Inflammatory macrophage treated with lipopolysaccharide for 4 hours (primary cell): ENCODE results near the gene MAD1L1.
"Not testable (repeated sequence)": the region's sequence is repeated elsewhere in the genome, so short reads cannot be mapped to it uniquely, and the experiment has no call there.

Source experiments
- DNase-seq: peaks from one replicate; pipeline ENCODE4 v3.0.0-alpha.2; 2020

The MAD1L1 gene

DNA sequence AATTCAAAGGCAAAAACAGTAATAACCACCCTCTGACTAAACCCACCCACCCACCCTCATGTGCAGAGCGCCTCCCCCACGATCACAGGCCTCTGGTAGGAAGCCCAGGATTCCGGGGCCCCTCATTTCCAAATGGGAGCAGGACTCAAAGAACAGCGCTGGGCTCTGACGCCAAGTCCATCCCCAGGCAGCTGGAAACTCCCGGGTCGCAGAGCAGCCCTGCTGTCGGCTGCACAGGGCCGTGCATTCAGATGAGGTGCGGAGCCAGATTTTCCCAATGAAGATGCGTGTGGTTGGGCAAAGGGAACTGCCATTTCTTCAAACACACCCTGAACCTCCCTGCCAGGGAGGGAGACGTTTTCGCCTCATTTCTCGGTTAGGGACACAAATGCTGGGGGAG, 152.3 kb downstream of the MAD1L1 start:
- DNase-seq: no peak

DNA sequence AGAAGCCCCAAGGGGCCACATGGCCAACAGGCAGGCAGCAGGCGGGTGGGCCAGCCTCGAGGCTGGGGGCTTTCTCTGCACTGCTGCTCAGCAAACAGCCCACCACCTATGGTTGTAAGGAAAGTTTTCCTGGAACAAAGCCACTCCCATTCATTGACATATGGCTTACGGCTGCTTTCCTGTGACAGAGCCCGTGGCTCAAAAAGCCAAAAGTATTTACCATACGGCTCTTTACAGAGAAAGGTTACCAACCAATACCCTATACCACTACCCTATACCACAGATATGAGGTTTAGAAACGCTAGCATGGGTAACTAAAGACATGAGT, 152.7 kb downstream of the MAD1L1 start:
- DNase-seq: no peak

DNA sequence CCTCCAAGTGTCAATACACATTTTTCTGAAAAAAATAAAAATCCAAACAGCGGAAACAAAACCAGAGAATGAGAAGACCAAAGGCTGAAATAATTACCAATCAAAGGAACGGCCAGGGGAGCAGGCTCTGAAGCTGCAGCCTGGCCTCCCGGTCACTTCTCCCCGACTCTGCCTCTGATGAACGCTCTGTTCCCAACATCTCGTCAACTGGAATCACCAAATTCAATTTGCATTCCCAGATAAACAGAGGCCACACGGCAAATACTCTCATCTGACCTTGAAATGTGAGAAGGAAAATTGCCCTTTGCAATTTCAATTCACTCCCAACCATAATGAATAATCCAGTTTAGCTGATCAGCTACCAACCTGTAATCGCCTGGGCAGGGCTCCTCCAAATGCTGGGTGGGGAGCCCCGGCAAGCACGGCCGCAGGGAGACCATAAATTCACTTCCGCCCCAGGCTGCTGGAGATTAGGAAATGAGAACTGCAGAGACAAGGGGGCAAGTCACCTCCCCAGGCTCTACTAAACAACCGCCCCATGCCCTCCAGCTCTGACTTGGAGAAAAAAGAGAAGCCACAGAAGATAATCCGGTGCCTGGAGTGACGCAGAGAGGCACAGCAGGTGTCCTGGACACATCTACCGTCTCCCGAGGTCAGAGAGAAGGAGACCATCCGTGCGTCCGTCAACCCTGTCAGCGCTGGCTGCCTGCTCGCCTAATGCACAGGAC, 153.2 kb downstream of the MAD1L1 start:
- peak; percentile 18 for DNase-seq

DNA sequence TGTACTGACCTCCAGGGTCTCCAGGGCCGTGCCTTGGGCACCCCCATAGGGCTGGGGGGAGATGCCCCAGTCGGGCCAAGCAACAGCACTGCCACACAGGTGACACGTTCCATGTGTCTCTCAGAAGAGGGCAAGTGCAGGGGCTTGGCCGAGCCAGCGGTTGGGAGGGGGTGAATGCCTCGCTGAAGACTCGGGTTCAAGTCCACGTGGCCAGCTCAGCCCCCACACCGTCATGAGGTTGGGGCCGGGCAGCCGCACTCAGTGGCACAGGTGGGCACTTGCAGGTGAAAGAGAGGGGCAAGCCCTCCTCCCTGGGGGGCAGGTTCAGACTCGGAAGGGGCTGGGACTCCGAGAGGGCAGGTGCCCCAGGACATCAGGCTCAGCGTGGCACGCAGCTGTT, 153.8 kb downstream of the MAD1L1 start:
- DNase-seq: no peak

DNA sequence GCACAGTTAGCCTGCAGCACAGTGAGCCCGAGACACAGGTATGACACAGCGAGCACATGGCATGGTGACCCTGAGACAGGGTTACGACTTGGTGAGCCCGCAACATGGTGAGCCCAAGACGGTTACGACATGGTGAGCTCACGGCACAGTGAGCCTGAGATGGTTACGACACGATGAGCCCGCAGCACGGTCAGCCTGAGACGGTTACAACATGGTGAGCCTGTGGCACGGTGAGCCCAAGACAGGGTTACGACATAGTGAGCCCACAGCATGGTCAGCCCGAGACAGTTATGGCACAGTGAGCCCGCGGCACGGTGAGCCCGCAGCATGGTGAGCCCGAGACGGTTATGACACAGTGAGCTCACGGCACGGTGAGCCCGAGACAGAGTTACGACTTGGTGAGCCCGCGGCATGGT, 156.1 kb downstream of the MAD1L1 start:
- peak; percentile 77 for DNase-seq

DNA sequence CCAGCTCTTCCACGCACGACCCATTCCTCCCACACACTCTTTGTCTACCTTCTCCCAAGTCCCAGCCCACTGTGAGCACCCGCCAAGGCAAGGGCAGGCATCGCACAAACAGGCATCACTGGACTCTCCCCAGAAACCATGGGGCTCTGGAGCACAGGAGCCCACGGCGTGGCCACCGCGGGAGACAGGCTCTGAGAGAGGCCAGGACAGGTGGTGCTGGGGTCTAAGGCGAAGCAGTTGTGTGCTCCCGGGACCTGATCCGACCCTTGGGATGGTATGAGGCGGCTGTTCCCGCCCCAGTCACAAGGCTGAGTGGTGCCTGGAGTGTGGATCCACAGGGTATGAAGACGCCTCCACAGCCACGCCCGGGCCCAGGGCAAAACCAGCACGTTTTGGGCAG, 156.9 kb downstream of the MAD1L1 start:
- no peak for DNase-seq

DNA sequence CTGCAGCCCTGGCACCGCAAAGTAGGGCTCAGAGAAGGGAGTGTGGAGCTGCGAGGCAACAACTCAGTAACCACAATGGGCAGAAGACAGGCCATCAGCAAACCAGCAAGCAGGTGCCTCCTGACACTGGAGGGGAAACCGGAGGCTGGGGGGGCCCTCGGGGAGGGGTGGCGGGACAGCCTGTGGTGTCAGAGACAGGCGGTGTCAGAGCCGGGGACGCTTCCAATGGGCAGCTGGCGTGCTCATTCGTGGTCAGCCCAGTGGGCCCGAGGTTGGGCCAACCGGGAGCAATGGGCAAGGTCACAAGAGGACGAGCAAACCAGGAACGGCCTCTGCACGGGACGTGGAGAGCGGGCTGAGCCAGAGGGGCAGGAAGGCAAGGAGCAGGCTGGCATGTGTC, 158.1 kb downstream of the MAD1L1 start:
- DNase-seq: no peak

DNA sequence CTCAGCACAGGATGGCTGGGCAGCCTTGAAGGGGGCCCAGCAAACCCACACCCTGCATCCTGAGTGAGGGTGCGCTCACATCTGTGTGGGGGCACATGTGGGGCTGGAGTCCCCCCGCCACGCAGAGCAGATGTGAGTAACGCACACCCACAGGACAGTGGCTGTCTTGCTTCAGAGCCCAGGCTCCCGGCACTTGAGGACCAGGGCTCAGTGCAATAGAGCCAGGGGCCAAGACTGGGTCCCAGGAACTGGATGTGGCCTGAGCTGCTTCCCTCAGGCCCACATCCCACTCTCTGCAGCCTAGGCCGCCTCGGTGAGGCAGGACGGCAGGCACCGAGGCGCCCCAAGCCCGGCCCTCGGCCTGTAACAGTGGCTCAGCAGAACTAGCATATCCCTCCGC, 159.9 kb downstream of the MAD1L1 start:
- no peak for DNase-seq

DNA sequence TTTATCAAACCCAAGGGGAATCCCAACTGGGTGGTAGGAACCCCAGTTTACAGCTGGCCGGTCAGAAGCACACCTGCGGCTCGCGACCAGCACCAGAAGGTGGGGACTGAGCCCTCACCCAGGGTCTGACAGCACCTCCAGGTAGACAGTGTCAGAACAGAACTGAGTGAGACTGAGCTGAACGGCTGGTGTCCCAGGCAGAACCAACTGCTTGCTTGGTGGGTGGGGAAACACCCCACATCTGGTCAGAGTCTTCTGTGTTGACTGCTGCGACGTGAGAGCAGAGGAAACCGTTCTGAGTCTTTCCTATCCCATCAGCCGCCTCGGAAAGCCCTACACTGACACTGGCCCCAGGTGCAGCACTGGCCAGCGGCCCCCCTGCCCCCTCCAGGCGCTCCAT, 160.7 kb downstream of the MAD1L1 start:
- no peak for DNase-seq

DNA sequence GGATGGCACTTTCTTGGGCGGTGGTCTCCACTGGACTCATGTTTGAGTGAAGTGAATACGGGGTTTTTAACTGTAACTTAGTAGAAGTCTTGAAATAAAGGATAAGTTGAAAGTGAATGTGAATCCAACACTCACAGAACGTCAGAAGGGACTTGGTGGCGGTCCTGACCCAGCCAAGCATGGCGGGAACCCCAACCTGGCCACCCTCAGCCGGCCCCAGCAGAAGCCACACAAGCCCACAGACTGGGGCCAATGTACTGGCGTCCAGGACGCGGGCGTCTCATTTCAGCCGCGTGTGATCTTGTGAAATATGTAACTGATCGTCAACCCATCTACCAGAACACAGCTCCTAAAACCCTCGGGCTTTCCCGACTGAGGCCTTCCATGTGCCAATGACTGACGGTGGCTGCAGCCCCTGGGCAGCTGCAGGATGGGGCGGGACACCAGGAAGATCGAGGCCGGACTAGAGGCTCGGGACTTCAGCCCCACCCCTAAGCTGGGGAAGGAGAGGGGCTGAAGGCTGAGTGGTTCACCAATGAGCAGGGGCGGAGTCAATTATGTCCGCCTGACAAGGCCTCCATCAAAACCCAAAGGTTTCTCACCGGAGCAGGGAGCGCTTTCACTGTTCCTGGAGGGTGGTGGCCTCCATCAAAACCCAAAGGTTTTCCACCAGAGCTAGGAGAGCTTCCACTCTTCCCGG, 161.5 kb downstream of the MAD1L1 start:
- no peak for DNase-seq

DNA sequence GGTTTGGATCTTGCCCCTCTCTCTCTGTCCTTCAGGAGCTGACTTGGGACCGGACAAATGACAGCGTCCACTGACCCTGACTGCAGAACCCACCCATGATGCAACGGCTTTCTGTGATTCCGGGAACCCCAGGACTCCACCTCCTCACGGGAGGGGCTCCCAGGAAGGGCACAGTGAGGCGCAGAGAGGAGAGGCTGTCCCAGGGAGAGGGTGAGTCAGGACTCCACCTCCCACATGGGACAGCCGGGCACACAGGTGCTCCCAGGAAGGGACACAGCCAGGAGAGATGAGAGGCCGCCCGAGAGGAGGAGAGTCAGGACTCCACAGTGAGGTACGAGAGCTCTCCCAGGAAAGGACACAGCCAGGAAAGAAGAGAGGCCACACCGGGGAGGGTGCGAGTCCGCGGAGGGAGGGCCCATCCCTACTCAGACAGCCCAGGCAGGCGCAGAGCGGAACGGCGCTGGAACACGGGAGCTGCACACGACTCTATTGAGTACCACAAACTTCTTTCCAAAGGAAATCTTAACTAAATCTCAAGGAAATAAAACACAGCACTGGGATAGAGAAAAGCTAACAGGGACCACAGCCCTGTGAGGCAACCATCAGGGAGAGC, 162.5 kb downstream of the MAD1L1 start:
- DNase-seq: no peak

DNA sequence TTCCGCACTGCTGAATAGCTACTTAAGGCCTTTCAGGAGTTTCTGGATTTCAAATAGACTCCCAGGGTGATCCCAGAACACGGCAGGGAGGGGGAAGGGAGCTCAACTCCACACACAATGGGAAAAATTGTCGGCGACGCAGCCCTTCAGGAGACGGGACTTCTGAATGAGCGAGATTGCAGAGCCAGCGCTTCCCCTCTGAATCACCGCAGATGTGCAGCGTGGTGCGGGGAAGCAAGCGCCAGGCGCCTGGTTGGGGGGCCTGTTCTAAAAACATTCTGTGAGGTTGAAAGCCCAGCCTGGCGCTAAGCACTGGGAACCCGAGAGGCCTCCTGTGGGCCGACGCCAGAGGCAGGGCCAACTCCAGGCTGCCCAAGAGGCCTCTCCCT, 163.3 kb downstream of the MAD1L1 start:
- no peak for DNase-seq

DNA sequence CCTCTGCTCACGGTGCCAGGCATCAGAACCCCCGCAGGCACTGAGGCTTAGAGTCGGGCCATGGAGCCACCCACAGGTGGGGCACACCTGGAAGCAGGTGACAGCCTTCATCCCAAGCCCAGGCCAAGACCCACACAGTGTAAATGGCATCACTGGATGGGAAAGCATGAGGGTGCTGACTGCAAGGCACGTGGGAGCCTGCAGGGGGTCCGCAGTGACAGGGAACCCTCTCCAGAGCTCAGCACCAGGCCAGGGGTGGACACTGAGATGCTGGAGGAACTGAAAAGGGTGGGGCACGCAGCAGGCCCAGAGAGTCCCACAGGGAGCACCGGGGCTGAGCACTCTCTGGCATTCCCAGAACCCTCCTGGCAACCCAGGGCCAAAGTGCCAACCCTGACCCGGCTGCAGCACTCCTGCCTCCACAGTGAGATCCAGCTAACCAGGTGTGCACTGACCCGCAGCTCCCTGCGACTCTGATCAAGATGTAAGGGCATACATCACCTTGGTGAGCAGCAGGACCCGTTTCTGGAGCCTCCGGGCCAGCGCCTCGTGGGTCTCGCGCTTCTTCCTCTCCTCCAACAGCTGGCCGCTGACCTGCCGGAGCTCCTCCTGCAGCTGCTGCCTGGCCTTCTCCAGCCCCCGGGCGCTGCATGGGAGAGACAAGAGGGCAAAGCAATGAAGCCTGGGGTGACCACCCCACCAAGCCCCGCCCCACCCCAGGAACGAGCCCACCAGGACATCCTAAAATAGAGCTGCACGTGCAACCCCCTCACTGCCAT, 163.9 kb downstream of the MAD1L1 start:
- no peak for DNase-seq

DNA sequence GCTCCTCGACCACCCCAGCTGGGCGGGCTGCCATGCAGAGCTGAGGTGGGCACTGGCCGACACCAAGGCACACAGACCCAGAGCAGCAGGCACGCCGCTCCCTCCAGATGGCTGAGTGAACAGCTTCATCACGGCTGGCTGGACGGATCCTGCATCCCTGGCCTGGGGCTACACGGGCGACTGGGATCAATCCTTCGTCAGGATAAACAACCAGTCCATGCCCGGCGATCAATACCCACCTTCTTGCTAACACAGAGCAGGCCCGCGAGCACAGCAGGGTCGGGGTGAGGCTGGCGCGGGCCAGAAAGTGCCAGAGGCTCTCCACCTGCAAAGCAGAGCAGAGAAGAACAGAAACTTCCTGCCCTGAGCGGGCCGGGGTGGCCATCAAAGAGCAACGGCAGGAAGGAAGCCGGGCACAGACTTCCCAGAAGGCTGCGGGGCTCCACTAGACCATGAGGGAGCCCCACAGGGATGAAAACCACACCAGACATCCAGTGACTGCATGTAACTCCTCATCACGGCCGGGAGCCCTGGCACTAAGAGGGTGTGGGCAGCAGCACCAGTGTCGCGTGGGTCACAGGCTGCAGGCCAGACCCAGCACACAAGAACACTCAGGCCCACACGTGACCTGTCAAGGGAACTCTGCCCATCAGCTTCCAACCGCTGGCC, 166.4 kb downstream of the MAD1L1 start:
- DNase-seq: no peak

DNA sequence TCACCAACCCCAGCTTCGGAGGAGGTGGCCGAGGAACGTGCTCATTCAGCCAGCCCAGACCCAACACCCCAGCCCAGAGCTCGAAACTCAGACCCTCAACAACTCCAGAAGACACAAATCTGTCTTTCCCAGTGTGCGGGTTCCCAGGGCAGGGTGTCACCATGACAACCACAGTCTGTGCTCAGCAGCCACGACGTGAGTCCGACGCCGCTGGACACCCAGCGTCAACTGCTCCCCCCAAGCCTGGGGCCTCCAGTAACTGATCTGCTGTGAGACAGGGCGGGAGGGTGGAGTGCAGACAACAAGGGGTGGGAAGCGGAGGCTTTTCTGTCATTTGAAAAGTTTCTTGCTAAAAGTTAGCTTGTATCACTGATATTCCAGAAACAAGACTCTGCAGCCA, 167.2 kb downstream of the MAD1L1 start:
- DNase-seq: no peak

DNA sequence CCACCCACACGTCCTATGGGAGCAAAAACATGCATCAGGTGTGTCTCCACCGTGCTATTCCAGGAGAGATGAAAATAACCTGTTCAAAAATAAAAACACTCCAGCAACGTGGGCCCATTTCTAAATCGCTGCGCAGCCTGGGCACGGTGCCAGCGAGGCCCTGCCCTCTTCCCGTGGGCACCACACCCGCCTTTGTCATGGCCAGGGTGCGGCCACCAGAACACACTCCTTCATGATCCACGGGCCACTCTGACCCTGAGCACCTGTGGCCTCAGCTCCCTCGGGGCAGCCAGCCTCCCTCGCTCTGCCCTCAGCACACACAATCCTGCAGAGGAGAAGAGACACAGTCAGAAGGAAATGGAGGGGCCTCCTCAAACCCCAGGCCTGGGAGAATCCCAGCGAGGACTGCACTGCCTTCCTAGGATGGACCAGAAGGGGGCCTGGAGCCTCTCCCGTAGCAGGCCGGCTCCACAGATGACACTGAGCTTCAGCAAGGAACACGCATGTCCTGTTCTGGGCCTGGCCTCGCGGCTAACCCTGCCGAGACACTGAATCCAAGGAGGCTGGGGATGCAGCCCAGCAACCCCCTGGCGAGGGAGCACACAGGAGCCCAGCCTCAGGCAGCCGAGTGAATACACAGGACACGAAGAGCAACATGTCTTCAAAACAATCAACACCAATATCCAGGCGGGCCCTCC, 169.0 kb downstream of the MAD1L1 start:
- DNase-seq: no peak

DNA sequence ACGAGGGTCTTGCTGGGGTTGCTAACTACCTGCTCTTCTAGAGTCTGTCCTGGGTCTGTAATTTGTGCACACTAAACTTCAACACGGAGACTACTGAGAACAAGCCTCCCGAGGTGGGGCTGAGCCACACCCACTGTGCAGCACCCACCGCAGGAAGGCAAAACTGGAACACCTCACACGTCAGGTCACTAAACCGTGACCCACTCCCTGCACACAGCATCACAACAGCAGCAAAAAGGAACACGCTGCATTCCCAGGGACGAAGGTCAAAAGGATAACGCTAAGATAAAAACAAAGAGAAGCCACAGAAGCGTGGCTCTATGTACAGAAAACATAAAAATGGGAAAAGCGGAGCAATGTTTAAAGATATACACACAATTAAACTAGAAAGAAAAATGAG, 170.1 kb downstream of the MAD1L1 start:
- no peak for DNase-seq

DNA sequence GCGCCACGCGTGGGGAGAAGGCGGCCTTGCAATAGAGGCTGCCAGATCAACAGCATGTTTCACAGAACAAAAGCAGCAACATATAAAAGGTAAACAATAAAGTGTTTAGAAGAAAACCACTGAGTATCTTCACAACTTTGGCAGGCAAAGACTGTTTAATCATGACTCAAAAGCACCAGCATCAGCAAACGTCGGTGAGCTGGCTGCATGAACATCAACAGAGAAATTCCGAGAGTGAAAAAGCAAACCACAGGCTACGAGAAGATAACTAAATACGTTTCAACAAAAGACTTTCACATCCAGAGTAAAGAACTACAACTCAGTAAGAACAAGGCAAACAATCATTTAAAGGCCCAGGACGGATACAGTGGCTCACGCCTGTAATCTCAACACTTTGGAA, 172.0 kb downstream of the MAD1L1 start:
- no peak for DNase-seq

DNA sequence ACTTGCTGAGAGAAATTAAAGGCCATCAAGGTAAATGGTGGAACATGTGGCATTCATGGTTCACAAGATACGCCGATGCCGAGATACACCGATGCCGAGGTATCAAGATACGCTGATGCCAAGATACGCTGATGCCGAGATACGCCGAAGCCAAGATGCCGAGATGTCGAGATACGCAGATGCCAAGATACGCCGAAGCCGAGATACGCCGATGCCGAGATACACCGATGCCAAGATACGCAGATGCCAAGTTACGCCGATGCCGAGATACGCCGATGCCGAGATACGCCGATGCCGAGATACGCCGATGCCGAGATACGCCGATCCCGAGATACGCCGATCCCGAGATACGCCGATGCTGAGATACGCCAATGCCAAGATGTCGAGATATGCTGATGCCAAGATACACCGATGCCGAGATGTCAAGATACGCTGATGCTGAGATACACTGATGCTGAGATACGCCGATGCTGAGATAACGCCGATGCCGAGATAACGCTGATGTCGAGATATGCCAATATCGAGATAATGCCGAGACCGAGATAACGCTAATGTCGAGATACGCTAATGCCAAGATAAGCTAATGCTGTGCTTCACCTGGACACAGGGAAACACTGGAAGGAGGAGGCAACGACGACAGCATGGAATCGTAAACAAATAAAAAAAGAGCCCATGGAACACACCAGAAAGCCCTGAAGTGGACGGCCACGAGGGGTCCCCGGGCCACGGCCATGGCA, 172.6 kb downstream of the MAD1L1 start:
- DNase-seq: no peak

DNA sequence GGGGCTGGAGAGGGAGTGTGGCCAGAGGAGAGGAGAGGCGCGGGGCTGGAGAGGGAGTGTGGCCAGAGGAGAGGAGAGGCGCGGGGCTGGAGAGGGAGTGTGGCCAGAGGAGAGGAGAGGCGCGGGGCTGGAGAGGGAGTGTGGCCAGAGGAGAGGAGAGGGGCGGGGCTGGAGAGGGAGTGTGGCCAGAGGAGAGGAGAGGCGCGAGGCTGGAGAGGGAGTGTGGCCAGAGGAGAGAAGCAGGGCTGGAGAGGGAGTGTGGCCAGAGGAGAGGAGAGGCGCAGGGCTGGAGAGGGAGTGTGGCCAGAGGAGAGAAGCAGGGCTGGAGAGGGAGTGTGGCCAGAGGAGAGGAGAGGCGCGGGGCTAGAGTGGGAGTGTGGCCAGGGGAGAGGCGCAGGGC, 174.5 kb downstream of the MAD1L1 start:
- DNase-seq: not testable (repeated sequence)

DNA sequence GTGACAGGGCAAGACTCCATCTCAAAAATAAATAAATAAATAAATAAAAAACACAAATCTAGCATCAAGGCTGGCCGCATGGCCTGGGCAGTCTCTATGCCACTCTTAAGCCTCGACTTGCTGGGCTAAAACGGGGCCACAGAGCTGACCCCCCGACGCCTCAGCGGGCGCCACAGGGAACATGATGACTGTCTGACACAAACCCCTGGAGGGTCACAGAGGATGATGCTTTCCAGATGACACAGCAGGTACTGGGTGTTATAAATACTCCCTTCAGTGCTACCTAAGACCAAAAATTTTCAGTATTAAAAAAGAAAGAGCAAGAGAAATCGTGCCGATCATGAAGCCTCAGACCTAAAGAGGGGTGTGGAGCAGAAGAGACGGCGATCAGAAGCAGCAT, 176.8 kb downstream of the MAD1L1 start:
- no peak for DNase-seq

DNA sequence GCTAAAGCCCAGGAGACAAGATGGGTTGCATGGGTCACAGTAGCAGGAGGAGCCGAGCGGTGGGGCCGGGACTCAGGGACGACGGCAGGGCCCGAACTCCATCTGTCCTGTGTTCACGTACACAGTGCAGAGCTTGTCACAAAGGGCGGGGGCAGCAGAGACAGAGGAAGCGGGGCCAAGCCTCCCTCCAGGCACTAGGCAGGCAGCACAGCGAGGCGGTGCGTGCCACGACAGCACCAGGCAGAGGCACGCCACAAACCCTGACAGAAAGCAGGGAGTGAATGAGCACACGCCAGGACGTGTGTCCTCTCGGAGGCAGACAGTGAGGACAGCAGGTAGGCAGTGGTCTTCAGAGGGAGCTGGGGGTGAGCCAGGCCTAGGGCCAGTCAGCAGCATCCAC, 177.8 kb downstream of the MAD1L1 start:
- no peak for DNase-seq
